Mesenchymal stem cell (in vitro differentiated cells and primary cell): Measurements from ENCODE around the gene TMEM33. TPM values are rescaled to one million over a fixed set of nuclear protein-coding genes. Genes with fewer than 3 reads are reported as not detected.
A peak's percentile ranks its signal among the peaks of the same experiment; 100 is the strongest.

ENCODE experiments used
- DNase-seq: peaks from one replicate; pipeline ENCODE4 v3.0.0-alpha.2; 2013
- H2AFZ ChIP-seq: one replicate; pipeline ENCODE4 v1.6.1; 2013; ENCODE audit warnings: low read depth, mild to moderate bottlenecking, control low read depth, inconsistent platforms, low read length, moderate library complexity
- H2AK5ac ChIP-seq: 2 replicates; pipeline ENCODE4 v1.6.1; 2013; ENCODE audit warnings: low read length, moderate library complexity, mild to moderate bottlenecking, inconsistent platforms; ENCODE audit not compliant: severe bottlenecking
- H2BK120ac ChIP-seq: one replicate; pipeline ENCODE4 v1.6.1; 2013; ENCODE audit warnings: low read depth, mild to moderate bottlenecking, inconsistent platforms, low read length, moderate library complexity
- H2BK12ac ChIP-seq, 2 experiments: one replicate each; pipeline ENCODE4 v1.6.1; 2013; ENCODE audit warnings: inconsistent platforms in 2 of 2, low read length in 2 of 2, mild to moderate bottlenecking in 2 of 2, moderate library complexity in 2 of 2, control low read depth in 1 of 2
- H2BK15ac ChIP-seq: one replicate; pipeline ENCODE4 v1.6.1; 2013; ENCODE audit warnings: mild to moderate bottlenecking, low read depth, inconsistent platforms; ENCODE audit not compliant: poor library complexity, severe bottlenecking
- H2BK5ac ChIP-seq: 2 replicates; pipeline ENCODE4 v1.6.1; 2013; ENCODE audit warnings: low read depth, mild to moderate bottlenecking, low read length, control low read depth, inconsistent platforms; ENCODE audit not compliant: poor library complexity, severe bottlenecking
- H3K14ac ChIP-seq, 2 experiments: one replicate each; pipeline ENCODE4 v1.6.1; 2013; ENCODE audit warnings: inconsistent platforms in 2 of 2, low read length in 2 of 2, control low read depth in 1 of 2, mild to moderate bottlenecking in 1 of 2, moderate library complexity in 1 of 2
- H3K18ac ChIP-seq, 2 experiments: one replicate each; pipeline ENCODE4 v1.6.1; 2013; ENCODE audit warnings: inconsistent platforms in 2 of 2, low read length in 2 of 2, control low read depth in 1 of 2, low read depth in 1 of 2, mild to moderate bottlenecking in 1 of 2
- H3K23ac ChIP-seq, 2 experiments: one replicate each; pipeline ENCODE4 v1.6.1; 2013; ENCODE audit warnings: inconsistent platforms in 2 of 2, low read length in 2 of 2, mild to moderate bottlenecking in 2 of 2, moderate library complexity in 2 of 2, control low read depth in 1 of 2
- H3K27ac ChIP-seq: 2 replicates; pipeline ENCODE4 v1.5.1; 2013; ENCODE audit warnings: mild to moderate bottlenecking, moderate library complexity, low read length, control low read depth, inconsistent platforms; ENCODE audit not compliant: poor library complexity, severe bottlenecking
- H3K27me3 ChIP-seq, 2 experiments: 2 replicates each; pipeline versions ENCODE4 v1.6.1 to v1.7.0; 2013; ENCODE audit warnings: low read length in 2 of 2, mild to moderate bottlenecking in 2 of 2, moderate library complexity in 2 of 2, control low read depth in 1 of 2, inconsistent platforms in 1 of 2; ENCODE audit not compliant: control insufficient read depth in 1 of 2, insufficient read depth in 1 of 2
- H3K36me3 ChIP-seq, 2 experiments: 2 replicates each; pipeline versions ENCODE4 v1.6.1 to v1.7.0; 2013; ENCODE audit warnings: low read length in 2 of 2, control low read depth in 1 of 2, inconsistent platforms in 1 of 2, low read depth in 1 of 2, mild to moderate bottlenecking in 1 of 2; ENCODE audit not compliant: insufficient read depth in 2 of 2, control insufficient read depth in 1 of 2
- H3K4ac ChIP-seq, 2 experiments: one replicate each; pipeline ENCODE4 v1.6.1; 2013; ENCODE audit warnings: inconsistent platforms in 2 of 2, low read length in 2 of 2, mild to moderate bottlenecking in 2 of 2, moderate library complexity in 2 of 2, control low read depth in 1 of 2, low read depth in 1 of 2
- H3K4me1 ChIP-seq: 2 replicates; pipeline ENCODE4 v1.6.1; 2013; ENCODE audit warnings: low read depth, low read length, control low read depth; ENCODE audit not compliant: control insufficient read depth, insufficient read depth
- H3K4me2 ChIP-seq: 2 replicates; pipeline ENCODE4 v1.6.1; 2013; ENCODE audit warnings: low read length, mild to moderate bottlenecking, inconsistent platforms; ENCODE audit not compliant: poor library complexity, severe bottlenecking
- H3K4me3 ChIP-seq, 2 experiments: 2 replicates each; pipeline versions ENCODE4 v1.5.1 to v1.7.0; 2013; ENCODE audit warnings: low read length in 2 of 2, mild to moderate bottlenecking in 2 of 2, control low read depth in 1 of 2, low read depth in 1 of 2; ENCODE audit not compliant: insufficient read depth in 1 of 2
- H3K79me1 ChIP-seq: replicated peaks from 2 replicates; pipeline ENCODE4 v1.6.1; 2013; ENCODE audit warnings: mild to moderate bottlenecking, control low read depth, low read length, inconsistent platforms; ENCODE audit not compliant: poor library complexity, severe bottlenecking
- H3K9ac ChIP-seq: 2 replicates; pipeline ENCODE4 v1.7.0; 2013; ENCODE audit warnings: mild to moderate bottlenecking, low read length, moderate library complexity
- H3K9me3 ChIP-seq: 2 replicates; pipeline ENCODE4 v1.7.0; 2013; ENCODE audit warnings: mild to moderate bottlenecking, low read length; ENCODE audit not compliant: control insufficient read depth
- H4K8ac ChIP-seq: one replicate; pipeline ENCODE4 v1.6.1; 2013; ENCODE audit warnings: inconsistent platforms, mild to moderate bottlenecking, low read length, moderate library complexity
- H4K91ac ChIP-seq: one replicate; pipeline ENCODE4 v1.6.1; 2013; ENCODE audit warnings: mild to moderate bottlenecking, low read length, inconsistent platforms
- WGBS: methylation state at CpG from one replicate; pipeline ENCODE4 v1.1.7; 2013; ENCODE audit warnings: mixed read lengths; 5-methylcytosine and 5-hydroxymethylcytosine counted together
- polyA plus RNA-seq, 2 experiments: library from polyadenylated mRNA; stranded (reverse); fragments of 200-250 nt; gene quantifications; one replicate each; pipeline ENCODE4 v1.2.3, GENCODE V29; 2013

The TMEM33 gene, protein sequence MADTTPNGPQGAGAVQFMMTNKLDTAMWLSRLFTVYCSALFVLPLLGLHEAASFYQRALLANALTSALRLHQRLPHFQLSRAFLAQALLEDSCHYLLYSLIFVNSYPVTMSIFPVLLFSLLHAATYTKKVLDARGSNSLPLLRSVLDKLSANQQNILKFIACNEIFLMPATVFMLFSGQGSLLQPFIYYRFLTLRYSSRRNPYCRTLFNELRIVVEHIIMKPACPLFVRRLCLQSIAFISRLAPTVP
- polyA plus RNA-seq (2013, experiment 1 of 2), result 49.6 TPM
- polyA plus RNA-seq (2013, experiment 2 of 2), result 49.8 TPM

DNA sequence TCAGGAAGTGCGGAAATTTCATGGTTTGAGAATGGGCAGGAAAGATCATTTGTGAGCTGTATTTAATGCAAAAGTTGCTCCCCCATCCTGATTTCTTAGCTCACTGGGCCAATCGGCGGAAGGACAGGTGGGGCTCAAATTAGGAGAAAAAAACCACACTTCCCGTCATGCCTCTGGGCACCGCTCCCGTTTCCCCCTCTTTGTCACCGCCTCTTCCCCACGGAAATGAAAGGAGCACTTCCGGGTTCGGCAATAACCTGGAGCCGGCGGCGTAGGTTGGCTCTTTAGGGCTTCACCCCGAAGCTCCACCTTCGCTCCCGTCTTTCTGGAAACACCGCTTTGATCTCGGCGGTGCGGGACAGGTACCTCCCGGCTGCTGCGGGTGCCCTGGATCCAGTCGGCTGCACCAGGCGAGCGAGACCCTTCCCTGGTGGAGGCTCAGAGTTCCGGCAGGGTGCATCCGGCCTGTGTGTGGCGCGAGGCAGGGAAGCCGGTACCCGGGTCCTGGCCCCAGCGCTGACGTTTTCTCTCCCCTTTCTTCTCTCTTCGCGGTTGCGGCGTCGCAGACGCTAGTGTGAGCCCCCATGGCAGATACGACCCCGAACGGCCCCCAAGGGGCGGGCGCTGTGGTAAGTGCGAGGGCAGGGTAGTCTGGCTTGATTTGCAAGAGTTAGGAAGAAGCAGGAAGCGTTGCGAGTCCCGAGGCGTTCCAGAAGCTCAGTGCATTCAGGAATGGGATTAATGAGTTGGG lies at the start of gene TMEM33:
Gene TMEM33 (plus strand): TSS at position 529 of the 751 bp plus-strand sequence. CDS start 56 bp downstream, at position 585.
- Histone ChIP-seq H4K8ac (peak within 1 kb of the TSS; percentile 99), H3K4ac (peak within 1 kb of the TSS; percentile 85 to 86), H3K79me1 (peaks cover 2% of the 10 kb centered on the region), H2AK5ac (no peak within 1 kb of the TSS), H2BK12ac (no peak within 1 kb of the TSS), H3K9me3 (no peaks in the 10 kb centered on the region), H2AFZ (peak within 1 kb of the TSS; percentile 68), H2BK5ac (no peak within 1 kb of the TSS), H3K36me3 (peaks cover 0 to 19% of the 10 kb centered on the region in 2 experiments), H3K4me2 (peak within 1 kb of the TSS; percentile 70), H3K18ac (peak within 1 kb of the TSS; percentile 79 to 82), H3K23ac (peak within 1 kb of the TSS in 1 of 2 experiments; percentile 16), H2BK15ac (peak within 1 kb of the TSS; percentile 65), H4K91ac (peak within 1 kb of the TSS; percentile 83), H2BK120ac (peak within 1 kb of the TSS; percentile 52), H3K9ac (peak within 1 kb of the TSS; percentile 98), H3K4me3 (peak within 1 kb of the TSS; percentile 94 to 98), H3K27ac (peak within 1 kb of the TSS; percentile 65), H3K27me3 (no peaks in the 10 kb centered on the region), H3K14ac (no peak within 1 kb of the TSS), H3K4me1 (peaks cover 5% of the 10 kb centered on the region)
- 1% methylated on average over 49 of the region's 49 CpGs for WGBS
- peak; percentile 85 for DNase-seq

DNA sequence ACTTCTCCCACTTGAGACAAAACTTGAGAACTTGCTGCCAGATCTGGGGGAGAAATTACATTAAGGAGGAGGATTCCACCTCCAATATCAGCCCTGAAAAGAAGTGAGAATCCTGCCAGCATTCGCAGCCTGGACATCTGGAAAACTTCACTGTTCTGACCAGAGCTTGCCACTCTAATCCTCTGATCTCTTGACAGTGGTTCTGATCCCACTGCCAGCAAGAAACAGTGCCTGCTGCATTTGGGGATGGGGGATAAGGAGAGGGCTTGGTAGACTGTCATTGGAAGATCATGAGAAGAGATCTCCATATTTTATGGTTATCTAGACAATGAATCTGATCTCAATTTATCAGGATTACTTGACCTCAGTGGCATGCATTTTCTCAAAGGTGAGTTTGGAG lies 49.8 kb upstream of the TMEM33 start:
- Histone ChIP-seq H3K4me2 (no peak overlapping the region), H3K79me1 (no peaks in the 10 kb centered on the region), H2BK12ac (no peak overlapping the region), H3K23ac (no peak overlapping the region), H4K8ac (no peak overlapping the region), H3K4me1 (peaks cover 14% of the 10 kb centered on the region), H2AK5ac (no peak overlapping the region), H3K4me3 (no peak overlapping the region), H3K27ac (no peak overlapping the region), H3K36me3 (no peaks in the 10 kb centered on the region), H3K14ac (no peak overlapping the region), H3K9ac (no peak overlapping the region), H2BK5ac (no peak overlapping the region), H3K9me3 (no peaks in the 10 kb centered on the region), H2BK15ac (no peak overlapping the region), H2AFZ (no peak overlapping the region), H3K27me3 (peaks cover 68 to 74% of the 10 kb centered on the region in 2 experiments), H3K4ac (no peak overlapping the region), H3K18ac (no peak overlapping the region), H4K91ac (no peak overlapping the region), H2BK120ac (no peak overlapping the region)
- no peak for DNase-seq
- WGBS, result no CpG with 5 or more reads among the region's 1 CpG

DNA sequence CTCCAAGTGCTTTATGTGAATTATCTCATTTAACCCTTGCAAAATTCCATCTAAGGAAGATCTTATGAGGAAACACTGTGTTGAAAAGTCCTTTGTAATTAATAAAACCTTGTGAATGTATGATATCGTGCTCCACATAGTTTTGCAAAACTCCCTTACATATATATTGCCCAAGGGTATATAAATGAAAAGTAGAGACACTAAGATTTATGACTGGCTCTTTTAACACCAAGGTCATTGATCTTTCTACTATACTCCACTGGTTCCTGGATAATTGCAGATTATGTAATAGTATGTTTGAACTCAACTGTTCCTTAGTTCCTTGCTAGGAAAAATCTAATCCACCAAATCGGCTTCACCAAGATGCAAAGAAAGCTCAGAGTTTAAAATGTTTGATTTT lies 48.0 kb upstream of the TMEM33 start:
- no peak overlapping the region for H3K9ac ChIP-seq
- peaks cover under 1% of the 10 kb centered on the region for H3K4me1 ChIP-seq
- no peak overlapping the region for H4K8ac ChIP-seq
- no peak overlapping the region for H2BK12ac ChIP-seq
- no peaks in the 10 kb centered on the region for H3K36me3 ChIP-seq
- no peak overlapping the region for H3K27ac ChIP-seq
- peaks cover 60 to 63% of the 10 kb centered on the region in 2 experiments for H3K27me3 ChIP-seq
- no peak overlapping the region for H4K91ac ChIP-seq
- no peak overlapping the region for H3K4me2 ChIP-seq
- H3K4ac ChIP-seq, result no peak overlapping the region
- no peak overlapping the region for H3K4me3 ChIP-seq
- 71% methylated on average over 1 of the region's 2 CpGs for WGBS
- H2BK5ac ChIP-seq, result no peak overlapping the region
- H3K18ac ChIP-seq, result no peak overlapping the region
- no peak for DNase-seq
- no peak overlapping the region for H2BK15ac ChIP-seq
- H3K79me1 ChIP-seq, result no peaks in the 10 kb centered on the region
- H3K14ac ChIP-seq, result no peak overlapping the region
- no peak overlapping the region for H2AFZ ChIP-seq
- no peak overlapping the region for H3K23ac ChIP-seq
- H3K9me3 ChIP-seq, result no peaks in the 10 kb centered on the region
- H2AK5ac ChIP-seq, result no peak overlapping the region
- no peak overlapping the region for H2BK120ac ChIP-seq
